Keratinocyte (primary cell): ENCODE data around the gene TIMM22. TPM values are rescaled to one million over a fixed set of nuclear protein-coding genes. Genes with fewer than 3 reads are reported as not detected.

Experiments
- DNase-seq: peaks from one replicate; pipeline ENCODE4 v3.0.0-alpha.2; 2011; ENCODE audit warnings: low read depth, missing footprints, low spot score
- FAIRE-seq: peaks from 2 replicates; lab custom pipeline; 2011; peaks lifted over from hg19 to GRCh38; lab: Jason Lieb, UNC
- H2AFZ ChIP-seq: 2 replicates; pipeline ENCODE4 v1.6.0; 2012; ENCODE audit warnings: low read length, control low read depth, inconsistent platforms; ENCODE audit not compliant: control insufficient read depth
- H3K27ac ChIP-seq: 2 replicates; pipeline ENCODE4 v1.5.1; 2011; ENCODE audit warnings: low read length; ENCODE audit not compliant: control insufficient read depth, insufficient read depth
- H3K27me3 ChIP-seq: 3 replicates; pipeline ENCODE4 v1.6.0; 2011; ENCODE audit warnings: low read length; ENCODE audit not compliant: control insufficient read depth, insufficient read depth; ENCODE audit errors: extremely low read depth
- H3K36me3 ChIP-seq, 2 experiments: 2 replicates in 1 of 2; 3 replicates in 1 of 2; pipeline ENCODE4 v1.5.1; 2011; ENCODE audit warnings: low read length in 2 of 2, mild to moderate bottlenecking in 1 of 2; ENCODE audit not compliant: control insufficient read depth in 2 of 2, insufficient read depth in 2 of 2; ENCODE audit errors: extremely low read depth in 1 of 2
- H3K4me1 ChIP-seq: 3 replicates; pipeline ENCODE4 v1.5.1; 2011; ENCODE audit warnings: low read length; ENCODE audit not compliant: control insufficient read depth, insufficient read depth; ENCODE audit errors: extremely low read depth
- H3K4me2 ChIP-seq: 3 replicates; pipeline ENCODE4 v1.6.0; 2011; ENCODE audit warnings: low read depth, low read length; ENCODE audit not compliant: control insufficient read depth, insufficient read depth; ENCODE audit errors: extremely low read depth
- H3K4me3 ChIP-seq, 3 experiments: fragments of 200-600 bp in 1 of 3; sonication (generic) in 1 of 3; 2 replicates in 2 of 3; 3 replicates in 1 of 3; pipeline ENCODE4 v1.5.1; 2011 to 2016; ENCODE audit warnings: low read length in 3 of 3, mild to moderate bottlenecking in 3 of 3, control low read depth in 2 of 3, inconsistent platforms in 1 of 3, low read depth in 1 of 3, mixed read lengths in 1 of 3, mixed run types in 1 of 3, moderate library complexity in 1 of 3; ENCODE audit not compliant: control insufficient read depth in 2 of 3, insufficient read depth in 2 of 3; ENCODE audit errors: extremely low read depth in 1 of 3
- H3K79me2 ChIP-seq: 2 replicates; pipeline ENCODE4 v1.6.0; 2012; ENCODE audit warnings: low read length; ENCODE audit not compliant: control insufficient read depth, insufficient read depth
- H3K9ac ChIP-seq: 3 replicates; pipeline ENCODE4 v1.6.0; 2011; ENCODE audit warnings: low read length; ENCODE audit not compliant: control insufficient read depth, insufficient read depth; ENCODE audit errors: extremely low read depth
- H3K9me1 ChIP-seq: 3 replicates; pipeline ENCODE4 v1.6.0; 2011; ENCODE audit warnings: low read length; ENCODE audit not compliant: control insufficient read depth, insufficient read depth; ENCODE audit errors: extremely low read depth
- H3K9me3 ChIP-seq: 2 replicates; pipeline ENCODE4 v1.5.1; 2012; ENCODE audit warnings: low read depth, low read length; ENCODE audit not compliant: control insufficient read depth
- H4K20me1 ChIP-seq: 3 replicates; pipeline ENCODE4 v1.6.0; 2011; ENCODE audit warnings: low read length; ENCODE audit not compliant: control insufficient read depth, insufficient read depth; ENCODE audit errors: extremely low read depth
- CTCF ChIP-seq, 3 experiments: IDR thresholded peaks in 1 of 3; conservative IDR thresholded peaks in 1 of 3; optimal IDR thresholded peaks in 1 of 3; 2 replicates in 2 of 3; 3 replicates in 1 of 3; pipeline versions ENCODE3 to v1.5.1; 2011; ENCODE audit warnings: low read length in 3 of 3, mild to moderate bottlenecking in 3 of 3, moderate library complexity in 2 of 3, control low read depth in 1 of 3, inconsistent platforms in 1 of 3; ENCODE audit not compliant: insufficient read depth in 2 of 3; ENCODE audit errors: extremely low read depth in 1 of 3
- EZH2 ChIP-seq: IDR thresholded peaks from one replicate; pipeline ENCODE4 v1.6.1; 2012; ENCODE audit warnings: inconsistent platforms, mild to moderate bottlenecking, low read length, moderate library complexity
- dilution Hi-C: fragments of 300-500 bp; cut with MboI; formaldehyde crosslinking; loops from one replicate; pipeline ENCODE4 v1.7.0; 2020; ENCODE audit warnings: low sequenced_read_pairs; ENCODE audit not compliant: extremely low pct_ligation_motif_present
- polyA plus RNA-seq, 5 experiments: library from polyadenylated mRNA; depleted of rRNA in 3 of 5; stranded (reverse) in 3 of 5; stranded (forward) in 1 of 5; unstranded in 1 of 5; fragments of >200 nt; gene quantifications; 1 replicate in 1 of 5; 2 replicates in 3 of 5; 3 replicates in 1 of 5; pipeline versions ENCODE4 v1.2.1 to v1.2.3, GENCODE V29; 2011 to 2012; ENCODE audit warnings: missing spikeins in 2 of 5, low read depth in 1 of 5, low replicate concordance in 1 of 5

Gene TIMM22
- polyA plus RNA-seq, 1 donor (not counting 4 experiments of a cell fraction or from before 2014, with no cell fraction given) = 14.4 TPM

- H3K79me2 ChIP-seq = no peaks in the 10 kb centered on the region
- H3K27me3 ChIP-seq = no peaks in the 10 kb centered on the region
- H2AFZ ChIP-seq = no peak overlapping the region
- no peak overlapping the region for H3K4me2 ChIP-seq
- no peak for TF ChIP-seq EZH2
- TF ChIP-seq CTCF (optimal IDR thresholded peaks at IDR 0.05 in 1 of 3, IDR thresholded peaks at IDR 0.05 in 1 of 3, conservative IDR thresholded peaks at IDR 0.05 in 1 of 3; ENCODE audit: extremely low read depth in 1 of 3, insufficient read depth in 2 of 3, low read length in 3 of 3) = no peak
- no peaks in the 10 kb centered on the region for H3K9me3 ChIP-seq
- peaks cover 5% of the 10 kb centered on the region in 2 experiments for H3K36me3 ChIP-seq
- H3K27ac ChIP-seq = no peak overlapping the region
- peaks cover 11% of the 10 kb centered on the region for H3K4me1 ChIP-seq
- DNase-seq = no peak
- H4K20me1 ChIP-seq = no peaks in the 10 kb centered on the region
- H3K9ac ChIP-seq = no peak overlapping the region
- no peak overlapping the region for H3K4me3 ChIP-seq
- dilution Hi-C loops = no loop called here
- no peaks in the 10 kb centered on the region for H3K9me1 ChIP-seq
- FAIRE-seq = no peak
Measured at GRCh38 chr17:1010086-1010450, 13.1 kb downstream of the TIMM22 start.

GRCh38 chr17:1010586-1010985 lies 13.7 kb downstream of the TIMM22 start:
- H2AFZ ChIP-seq = no peak overlapping the region
- no peaks in the 10 kb centered on the region for H3K79me2 ChIP-seq
- no peaks in the 10 kb centered on the region for H3K27me3 ChIP-seq
- FAIRE-seq (no peak), DNase-seq (no peak)
- H3K4me2 ChIP-seq = no peak overlapping the region
- H3K4me1 ChIP-seq = peaks cover 8% of the 10 kb centered on the region
- dilution Hi-C loops = no loop called here
- no peaks in the 10 kb centered on the region for H3K9me3 ChIP-seq
- H3K27ac ChIP-seq = no peak overlapping the region
- TF ChIP-seq CTCF (optimal IDR thresholded peaks at IDR 0.05 in 1 of 3, IDR thresholded peaks at IDR 0.05 in 1 of 3, conservative IDR thresholded peaks at IDR 0.05 in 1 of 3; ENCODE audit: extremely low read depth in 1 of 3, insufficient read depth in 2 of 3, low read length in 3 of 3) = no peak
- no peak for TF ChIP-seq EZH2
- no peaks in the 10 kb centered on the region for H4K20me1 ChIP-seq
- no peak overlapping the region for H3K4me3 ChIP-seq
- H3K36me3 ChIP-seq = peaks cover 5% of the 10 kb centered on the region in 2 experiments
- H3K9me1 ChIP-seq = no peaks in the 10 kb centered on the region
- H3K9ac ChIP-seq = no peak overlapping the region
